A549 treated with AZD9567 at 1 μM for 4 hours (cell line): ENCODE data around the gene SCGB1C2. TPM values are rescaled to one million over a fixed set of nuclear protein-coding genes. Genes with fewer than 3 reads are reported as not detected.

Experiments
- total RNA-seq: library from RNA; stranded (reverse); fragments of 200-300 nt; extraction: Qiagen RNA extraction; gene quantifications from 5 replicates; pipeline ENCODE4 v1.2.3, GENCODE V29; 2022; ENCODE audit not compliant: insufficient read depth

SCGB1C2 gene
- not detected in 5 replicates for total RNA-seq

GRCh38 chr17:137166-137807 is at the start of gene SCGB1C2:
TSS of gene SCGB1C2 (plus strand) at chr17:137569. CDS start at chr17:137591, 22 bp downstream.

GRCh38 chr17:181245-182049 is 44.1 kb downstream of the SCGB1C2 start, which contains the start of gene DOC2B:
TSS of gene DOC2B (minus strand) at chr17:181650. CDS start at chr17:181479, 171 bp downstream.

Other genes with a start within 250 kb of the SCGB1C2 start
- gene DOC2B, start 44.1 kb downstream of the SCGB1C2 start, total RNA-seq: 1.3 to 2.3 TPM (median 2.1 TPM) in 5 replicates
- 23.5 to 36.5 TPM (median 29.7 TPM) in 5 replicates for gene RPH3AL, start 215.2 kb downstream of the SCGB1C2 start, total RNA-seq